ENCODE measurements around the gene UBE2B.
A peak's percentile ranks its signal among the peaks of the same experiment; 100 is the strongest.
"Not testable (repeated sequence)": the region's sequence is repeated elsewhere in the genome, so short reads cannot be mapped to it uniquely, and the experiment has no call there.

Gene UBE2B

DNA sequence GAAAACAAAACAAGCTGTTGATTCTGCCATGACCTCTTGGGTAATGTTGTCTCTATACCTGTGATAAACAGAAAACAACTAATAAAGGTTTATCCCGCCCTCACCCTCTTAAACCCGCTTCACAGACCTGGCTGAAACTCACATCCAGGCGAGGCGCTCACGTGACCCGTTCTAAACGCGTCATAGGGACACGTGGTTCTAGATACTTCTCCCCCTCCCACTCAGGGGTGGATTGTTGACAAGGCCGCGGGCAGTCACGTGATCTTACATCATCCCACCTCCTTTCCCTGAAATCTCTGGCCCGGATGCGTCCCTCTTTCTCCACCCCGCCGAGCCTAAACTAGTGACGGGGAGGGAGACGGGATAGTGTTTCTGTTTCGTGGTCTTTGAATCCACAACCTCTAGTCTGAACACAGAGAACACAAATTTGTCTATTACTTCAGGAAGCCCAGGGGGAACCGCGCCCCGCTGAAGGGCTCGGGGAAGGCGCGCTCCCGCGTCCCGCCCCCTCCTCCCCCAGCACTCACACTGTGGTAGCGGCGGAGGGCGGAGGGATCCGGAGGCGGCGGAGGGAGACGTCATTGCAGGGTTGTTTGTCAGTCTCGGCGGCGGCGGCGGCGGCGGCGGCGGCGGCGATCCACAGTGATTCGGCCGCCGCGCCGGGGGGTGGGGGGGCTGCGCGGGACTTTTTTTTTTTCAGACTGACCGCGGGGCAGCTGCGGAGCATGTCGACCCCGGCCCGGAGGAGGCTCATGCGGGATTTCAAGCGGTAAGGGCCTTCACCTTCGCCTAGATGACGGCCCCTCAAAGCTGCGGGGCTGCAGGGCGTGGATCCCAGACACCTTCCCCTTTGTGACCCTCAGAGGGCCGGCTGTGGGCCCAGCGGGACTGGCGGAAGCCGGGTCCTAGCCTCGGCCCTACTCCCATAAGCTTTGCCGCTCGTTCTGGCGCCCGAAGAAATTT is at the start of gene UBE2B:
TSS of gene UBE2B (plus strand) at position 699 of the 963 bp plus-strand sequence. CDS start at position 726, 27 bp downstream.
- peak; percentile 91 to 100 (median 98) for DNase-seq

DNA sequence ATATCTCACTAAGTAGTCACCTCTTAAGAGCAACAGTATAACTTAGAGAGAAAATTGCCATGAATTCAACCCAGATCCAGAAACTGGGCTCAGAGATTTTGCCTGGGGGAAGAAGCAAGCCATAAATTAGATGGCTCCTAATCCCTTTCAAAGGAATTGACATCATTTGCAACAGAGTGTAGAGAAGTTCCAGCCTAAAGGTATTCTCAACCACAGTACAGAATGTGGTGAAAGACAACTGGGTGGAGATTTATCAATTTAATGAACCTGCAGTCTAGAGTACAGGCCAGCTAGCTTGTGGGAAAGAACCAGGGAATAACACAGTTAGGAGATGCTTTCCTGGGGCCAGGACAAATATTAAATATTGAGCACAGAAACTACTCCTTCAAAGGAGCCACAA is 44.0 kb upstream of the UBE2B start:
- DNase-seq, result no peak

DNA sequence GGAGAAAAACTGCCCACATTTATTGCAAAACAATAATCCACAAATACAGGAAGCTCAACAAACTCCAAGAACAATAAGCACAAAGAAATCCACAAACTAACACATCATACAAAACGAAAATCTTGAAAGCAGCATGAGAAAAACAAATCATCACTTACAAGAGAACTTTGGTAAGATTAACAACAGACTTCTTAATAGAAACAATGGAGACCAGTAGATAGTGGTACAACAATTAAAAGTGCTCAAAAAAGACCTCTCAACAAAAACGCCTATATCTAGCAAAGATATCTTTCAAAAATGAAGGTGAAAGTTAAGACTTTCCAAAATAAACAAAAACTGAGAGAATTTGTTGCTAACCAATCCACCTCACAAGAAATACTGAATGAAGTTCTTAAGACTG is 42.8 kb upstream of the UBE2B start:
- DNase-seq, result no peak

DNA sequence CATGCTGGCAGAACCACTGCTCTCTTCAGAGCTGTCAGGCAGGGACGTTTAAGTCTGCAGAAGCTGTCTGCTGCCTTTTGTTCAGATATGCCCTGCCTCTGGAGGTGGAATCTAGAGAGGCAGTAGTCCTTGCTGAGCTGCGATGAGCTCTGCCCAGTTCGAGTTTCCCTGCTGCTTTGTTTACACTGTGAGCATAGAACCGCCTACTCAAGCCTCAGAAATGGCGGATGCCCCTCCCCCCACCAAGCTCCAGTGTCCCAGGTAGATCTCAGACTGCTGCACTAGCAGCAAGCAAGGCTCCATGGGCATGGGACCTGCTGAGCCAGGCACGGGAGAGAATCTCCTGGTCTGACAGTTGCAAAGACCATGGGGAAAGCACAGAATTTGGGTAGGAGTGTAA is 34.5 kb upstream of the UBE2B start:
- not testable (repeated sequence) for DNase-seq

DNA sequence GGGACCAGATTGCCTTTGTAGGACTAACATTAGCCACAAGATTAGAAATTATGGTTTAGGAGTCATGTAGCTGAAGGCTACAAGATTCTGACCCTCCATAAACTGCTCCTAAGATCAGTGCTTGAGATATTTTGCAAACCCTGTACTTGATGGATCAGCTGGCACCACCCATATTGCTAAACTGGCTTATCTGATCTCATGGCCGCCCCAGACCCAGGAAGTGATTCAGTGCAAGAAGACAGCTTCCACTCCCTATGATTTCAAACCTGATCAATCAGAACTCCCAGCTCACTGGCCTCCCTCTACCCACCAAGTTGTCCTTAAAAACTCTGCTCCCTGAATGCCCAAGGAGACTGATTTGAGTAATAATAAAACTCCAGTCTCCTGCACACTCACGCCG is 27.9 kb upstream of the UBE2B start:
- not testable (repeated sequence) for DNase-seq

DNA sequence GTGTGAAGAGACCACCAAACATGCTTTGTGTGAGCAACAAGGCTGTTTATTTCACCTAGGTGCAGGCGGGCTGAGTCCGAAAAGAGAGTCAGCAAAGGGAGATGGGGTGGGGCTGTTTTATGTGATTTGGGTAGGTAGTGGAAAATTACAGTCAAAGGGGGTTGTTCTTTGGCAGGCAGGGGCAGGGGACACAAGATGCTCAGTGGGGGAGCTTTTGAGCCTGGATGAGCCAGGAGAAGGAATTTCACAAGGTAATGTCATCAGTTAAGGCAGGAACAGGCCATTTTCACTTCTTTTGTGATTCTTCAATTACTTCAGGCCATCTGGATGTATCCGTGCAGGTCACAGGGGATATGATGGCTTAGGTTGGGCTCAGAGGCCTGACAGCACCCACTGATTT is 25.9 kb upstream of the UBE2B start:
- not testable (repeated sequence) for DNase-seq

DNA sequence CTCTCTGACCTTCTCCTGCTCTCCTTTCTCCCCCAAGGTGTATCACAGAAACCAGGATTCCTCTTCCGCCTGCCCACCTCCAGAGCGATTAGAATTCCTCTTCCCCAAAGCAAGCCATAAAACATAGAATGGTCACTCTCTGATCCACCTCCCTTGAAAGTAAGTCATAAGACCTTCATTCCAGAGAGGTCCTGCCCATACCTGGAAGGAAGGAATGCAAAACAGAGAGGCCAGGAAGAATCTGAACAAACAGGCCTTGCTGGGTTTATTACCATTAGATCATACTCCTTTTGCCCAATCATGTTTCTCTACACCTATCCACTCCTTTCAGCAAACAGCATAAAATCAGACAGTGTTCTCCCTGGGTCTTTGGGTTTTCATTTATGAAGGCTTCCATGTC is 25.4 kb upstream of the UBE2B start:
- no peak for DNase-seq

DNA sequence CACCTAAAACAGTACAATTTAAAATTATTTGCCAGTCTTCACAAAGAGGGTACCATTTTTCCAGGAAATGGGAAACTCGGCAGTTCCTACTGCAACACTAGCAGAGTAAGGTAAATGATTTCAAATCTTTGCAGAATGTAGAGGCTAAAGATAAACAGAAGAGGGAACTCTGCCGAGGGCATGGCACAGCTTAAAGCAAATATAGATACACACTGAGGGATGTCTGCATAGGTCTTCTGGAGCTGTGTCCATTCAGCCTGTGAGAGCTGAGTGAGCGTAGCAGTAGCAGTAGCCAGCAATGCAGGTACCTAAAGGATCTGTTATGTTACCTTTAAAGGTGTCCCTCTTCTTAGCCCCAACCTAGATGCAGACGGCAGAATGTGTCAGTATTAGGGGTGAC is 21.9 kb upstream of the UBE2B start:
- no peak for DNase-seq

DNA sequence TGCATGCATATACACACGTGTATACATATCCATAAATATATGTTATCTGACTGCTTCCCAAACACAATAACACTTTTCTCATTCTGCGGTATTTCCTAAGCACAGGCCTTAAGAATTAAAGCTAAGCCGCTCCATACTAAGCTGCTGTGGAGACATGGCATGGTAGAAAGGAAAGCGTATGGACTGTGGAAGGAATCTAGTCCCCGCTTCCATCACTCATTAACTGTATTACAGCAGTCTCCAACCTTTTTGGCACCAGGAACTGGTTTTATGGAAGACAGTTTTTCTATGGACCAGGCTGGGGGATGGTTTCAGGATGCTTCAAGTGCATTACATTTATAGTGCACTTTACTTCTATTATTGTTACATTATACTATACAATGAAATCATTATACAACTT is 15.7 kb upstream of the UBE2B start:
- DNase-seq, result no peak

DNA sequence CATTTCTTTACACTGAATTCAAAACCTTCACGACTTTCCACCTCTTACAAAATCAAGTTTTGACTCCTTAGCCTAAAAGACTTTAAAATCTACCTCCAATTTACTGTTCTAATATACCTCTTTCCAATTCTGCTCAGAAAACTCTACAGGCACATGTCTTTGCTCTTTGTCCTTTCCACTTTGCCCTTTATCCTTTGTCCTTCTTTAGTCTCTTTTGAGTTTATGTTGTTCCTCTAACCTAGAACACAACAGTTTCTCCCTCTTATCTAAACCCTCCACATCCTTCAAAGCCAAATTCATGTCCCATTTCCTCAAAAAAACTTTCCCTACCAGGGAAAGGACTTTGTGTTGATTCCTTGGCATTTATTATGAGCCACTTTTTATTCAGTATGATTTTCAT is 5.8 kb upstream of the UBE2B start:
- DNase-seq, result no peak

DNA sequence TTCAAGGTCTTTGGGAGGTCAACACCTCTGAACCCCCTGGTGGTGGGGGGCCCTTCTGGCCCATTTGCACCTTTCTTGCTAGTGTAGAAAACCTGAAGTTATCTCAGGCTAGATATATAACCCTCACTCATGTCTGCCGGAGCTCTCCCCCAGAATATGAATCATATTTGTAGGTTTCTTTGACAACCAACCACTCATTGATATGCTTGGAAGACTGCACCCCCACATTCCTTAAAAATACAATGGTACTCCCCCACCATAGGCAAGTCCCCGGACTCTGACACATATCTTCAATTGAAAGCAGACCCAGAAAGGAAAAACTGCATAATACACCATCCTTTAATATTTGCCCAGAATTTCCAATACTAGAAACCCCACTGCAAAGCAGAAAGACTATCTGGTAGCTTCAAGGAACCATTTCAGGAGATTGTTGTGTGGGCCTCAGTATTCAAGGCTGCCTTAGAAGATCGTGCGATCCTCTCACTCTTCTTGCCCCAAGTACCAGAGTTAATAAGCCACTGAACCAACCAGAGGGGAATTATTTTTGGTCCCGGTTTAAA is 978 bp upstream of the UBE2B start:
- peak in 4 of 56 donors; percentile 4 to 35 (median 19) for DNase-seq

DNA sequence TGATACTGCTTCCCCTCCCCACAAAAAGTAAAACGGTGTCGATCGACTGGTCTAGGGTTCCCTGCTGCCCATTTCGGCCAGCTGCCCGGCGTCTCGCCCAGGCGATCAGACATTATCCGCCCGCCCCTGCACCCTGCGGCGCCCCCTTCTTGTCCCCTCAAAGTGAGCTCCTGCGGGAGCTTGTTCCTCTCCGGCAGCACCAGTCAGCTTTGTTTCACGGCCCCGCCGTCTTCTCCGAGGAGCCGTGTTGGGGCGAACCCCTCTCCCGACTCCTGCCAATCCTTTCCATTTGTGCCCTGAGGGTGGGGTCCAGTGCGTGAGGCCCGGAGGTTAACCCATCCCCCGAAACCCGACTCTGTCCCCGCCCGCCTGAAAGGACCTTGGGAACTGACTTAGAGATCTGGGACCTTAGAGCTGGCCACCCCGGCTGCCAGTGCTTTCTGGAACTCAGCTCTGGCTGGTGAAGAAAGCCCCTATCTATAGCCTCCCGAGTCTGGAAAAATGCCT is 518 bp downstream of the UBE2B start:
- DNase-seq, result peak in 36 of 56 donors; percentile 9 to 65 (median 37)

DNA sequence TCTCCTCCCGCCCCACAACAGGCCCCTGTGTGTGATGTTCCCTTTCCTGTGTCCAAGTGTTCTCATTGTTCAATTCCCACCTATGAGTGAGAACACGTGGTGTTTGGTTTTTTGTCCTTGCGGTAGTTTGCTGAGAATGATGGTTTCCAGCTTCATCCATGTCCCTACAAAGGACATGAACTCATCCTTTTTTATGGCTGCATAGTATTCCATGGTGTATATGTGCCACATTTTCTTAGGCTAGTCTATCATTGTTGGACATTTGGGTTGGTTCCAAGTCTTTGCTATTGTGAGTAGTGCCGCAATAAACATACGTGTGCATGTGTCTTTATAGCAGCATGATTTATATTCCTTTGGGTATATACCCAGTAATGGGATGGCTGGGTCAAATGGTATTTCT is 2.3 kb downstream of the UBE2B start:
- not testable (repeated sequence) for DNase-seq

DNA sequence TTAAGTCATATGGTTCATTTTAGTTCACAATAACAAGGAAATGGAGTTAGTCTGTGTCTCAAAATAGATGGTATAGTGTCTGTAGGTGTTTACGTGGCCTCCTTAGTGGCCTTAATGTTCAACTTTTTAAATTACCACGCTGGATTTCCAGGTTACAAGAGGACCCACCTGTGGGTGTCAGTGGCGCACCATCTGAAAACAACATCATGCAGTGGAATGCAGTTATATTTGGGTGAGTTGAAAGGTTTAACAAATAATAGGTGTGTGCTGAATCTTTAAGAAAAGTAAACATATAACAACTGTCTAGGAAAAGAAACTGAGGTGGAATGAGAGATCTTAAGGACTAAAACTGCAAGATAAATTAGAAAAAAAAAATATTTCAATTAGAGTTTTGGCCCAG is 2.9 kb downstream of the UBE2B start:
- DNase-seq, result no peak

DNA sequence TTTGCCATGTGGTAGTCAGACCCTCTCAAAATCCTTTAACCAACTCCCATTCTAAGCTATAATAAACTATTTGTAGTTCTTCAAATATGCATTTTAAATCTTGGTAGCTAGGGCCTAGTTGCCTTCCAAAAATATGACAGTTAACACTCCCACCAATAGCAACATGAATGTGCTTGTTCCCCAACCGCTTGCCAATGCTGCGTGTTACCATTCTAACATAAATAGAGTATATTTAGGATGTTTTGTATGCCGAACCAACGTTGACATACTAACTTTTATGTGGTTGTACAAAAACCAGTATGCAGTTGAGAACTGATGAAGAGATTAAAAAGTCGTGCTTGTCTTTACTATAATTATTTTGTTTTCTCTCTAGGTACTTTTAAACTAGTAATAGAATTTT is 9.0 kb downstream of the UBE2B start:
- DNase-seq, result no peak

DNA sequence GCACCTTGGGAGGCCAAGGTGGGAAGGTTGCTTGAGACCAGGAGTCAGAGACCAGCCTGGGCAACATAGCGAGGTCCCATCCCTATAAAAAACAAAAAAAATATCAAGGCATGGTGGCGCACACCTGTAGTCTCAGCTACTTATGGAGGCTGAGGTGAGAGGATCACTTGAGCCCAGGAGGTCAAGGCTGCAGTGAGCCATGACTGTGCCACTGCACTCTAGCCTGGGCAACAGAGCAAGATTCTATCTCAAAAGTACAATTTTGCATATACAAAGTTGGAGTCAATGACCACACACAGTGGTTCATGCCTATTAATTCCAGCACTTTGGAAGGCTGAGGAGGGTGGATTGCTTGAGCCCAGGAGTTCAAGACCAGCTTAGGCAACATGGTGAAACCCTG is 10.8 kb downstream of the UBE2B start:
- DNase-seq, result not testable (repeated sequence)

DNA sequence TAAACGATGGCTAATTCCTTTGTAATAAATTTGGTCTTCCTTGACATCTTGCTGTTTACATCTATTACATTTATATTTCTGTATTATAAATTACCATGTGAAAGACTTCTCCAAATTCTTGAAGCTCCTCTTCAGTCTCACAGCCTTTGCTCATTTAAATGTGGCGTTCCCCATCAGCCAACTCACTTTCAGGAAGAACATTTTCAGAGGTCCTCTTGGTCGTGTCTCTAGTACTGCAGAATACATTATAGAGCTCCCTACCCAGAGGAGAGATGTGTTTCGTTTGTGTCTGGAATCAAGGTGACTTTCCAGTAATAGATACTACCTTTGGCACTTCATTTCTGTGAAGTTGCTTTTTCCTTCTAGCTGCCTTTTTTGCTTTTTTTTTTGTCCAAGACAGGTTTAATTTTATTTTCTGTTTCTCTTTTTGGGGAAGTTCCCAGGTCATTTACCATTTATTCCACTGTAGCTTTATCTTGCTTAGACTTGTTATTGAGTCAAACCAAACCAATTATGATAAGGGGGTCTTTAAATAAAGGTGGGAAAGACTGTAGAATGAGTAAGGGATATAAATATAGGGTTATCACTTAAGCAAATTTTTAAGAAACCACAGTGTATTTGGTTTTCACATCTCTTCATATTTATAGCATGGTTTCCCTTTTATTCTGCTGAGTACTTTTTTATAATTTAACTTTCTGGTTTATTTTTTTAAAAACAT is 12.8 kb downstream of the UBE2B start:
- no peak for DNase-seq

DNA sequence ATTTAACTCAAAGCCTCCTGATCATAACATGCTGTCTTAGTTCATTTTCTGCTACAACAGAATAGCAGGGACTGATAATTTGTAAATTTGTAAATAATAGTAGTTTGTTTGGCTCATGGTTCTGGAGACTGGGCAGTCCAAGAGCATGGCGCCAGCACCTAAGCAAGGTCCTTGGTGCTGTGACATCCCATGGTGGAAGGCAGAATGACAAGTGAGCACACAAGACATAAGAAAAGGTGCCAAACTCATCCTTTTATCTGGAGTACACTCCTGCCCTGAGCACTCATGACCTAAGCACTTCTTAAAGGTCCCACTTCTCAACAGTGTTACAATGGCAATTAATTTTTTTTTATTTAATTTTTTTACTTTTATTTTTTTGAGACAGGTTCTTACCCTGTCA is 16.1 kb downstream of the UBE2B start:
- no peak for DNase-seq

DNA sequence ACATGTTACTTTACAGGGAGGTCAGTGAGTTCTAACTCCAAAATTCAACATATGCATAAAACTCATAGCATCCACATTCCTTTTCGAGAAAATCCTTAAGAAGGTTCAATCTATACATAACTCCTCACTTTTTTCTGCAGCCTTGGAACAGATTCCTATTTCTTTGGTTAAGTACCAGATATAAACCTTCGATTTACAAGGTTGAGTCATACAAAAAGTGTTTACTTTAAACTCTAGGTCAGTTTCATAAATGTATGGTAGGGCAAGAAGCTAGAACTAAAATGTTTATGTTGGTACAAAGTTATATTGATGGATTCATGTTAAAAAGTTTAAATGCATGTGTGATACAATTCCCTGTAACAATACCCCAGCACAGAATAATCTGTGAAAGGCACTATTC is 20.9 kb downstream of the UBE2B start:
- DNase-seq, result no peak

DNA sequence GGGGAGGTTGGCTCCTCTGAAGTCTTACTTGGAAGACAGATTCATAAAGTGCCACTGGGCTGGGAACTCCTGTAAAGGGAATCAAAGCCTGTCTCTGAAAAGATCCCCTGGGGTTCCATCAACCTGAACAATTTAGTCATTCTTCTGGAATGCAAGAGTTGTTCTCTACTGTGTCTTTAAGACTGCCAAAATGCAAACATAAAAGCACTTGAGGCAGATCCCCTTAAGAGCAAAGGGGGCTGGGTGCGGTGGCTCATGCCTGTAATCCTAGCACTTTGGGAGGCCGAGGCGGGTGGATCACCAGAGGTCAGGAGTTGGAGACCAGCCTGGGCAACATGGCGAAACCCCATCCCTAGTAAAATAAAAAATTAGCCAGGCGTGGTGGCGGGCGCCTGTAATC is 23.6 kb downstream of the UBE2B start:
- no peak for DNase-seq

DNA sequence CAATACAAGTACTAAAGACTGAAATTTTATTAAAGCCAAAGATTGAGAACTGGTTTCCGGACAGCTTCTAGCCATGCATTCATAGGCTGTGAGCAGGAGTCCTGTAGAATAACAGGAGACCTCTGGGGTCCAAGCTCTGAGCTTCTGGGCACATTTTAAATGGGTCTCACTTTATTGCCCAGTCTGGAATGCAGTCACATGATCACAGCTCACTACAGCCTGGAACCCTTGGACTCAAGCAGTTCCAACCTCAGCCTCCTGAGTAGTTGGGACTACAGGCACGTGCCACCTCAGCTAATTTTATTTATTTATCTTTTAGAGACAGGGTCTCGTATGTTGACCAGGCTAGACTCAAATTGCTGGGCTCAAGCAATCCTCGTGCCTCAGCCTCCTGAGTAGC is 24.9 kb downstream of the UBE2B start:
- DNase-seq, result no peak

DNA sequence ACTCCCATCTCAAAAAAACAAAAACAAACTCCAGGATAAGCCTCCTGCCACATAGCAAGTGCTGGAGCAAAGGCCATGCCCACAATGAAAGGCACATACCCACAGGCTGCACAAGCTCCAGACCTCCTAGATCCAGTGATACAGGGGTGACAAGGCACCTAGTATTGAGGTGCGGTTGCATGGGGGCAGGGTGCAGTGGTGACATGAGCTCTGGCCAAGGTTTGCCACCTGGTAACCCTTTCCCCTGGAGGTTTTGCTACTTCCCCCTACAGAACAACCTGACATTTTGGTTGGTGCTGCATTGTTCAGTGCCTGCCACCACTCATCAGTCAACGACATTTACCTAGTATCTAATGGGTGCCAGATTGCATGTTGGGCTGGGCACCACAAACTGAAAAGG is 25.8 kb downstream of the UBE2B start:
- DNase-seq, result no peak

Measured in amygdala (tissue), 56 donors.